ENCODE measurements around the gene AOX1. TPM values are rescaled to one million over a fixed set of nuclear protein-coding genes. Genes with fewer than 3 reads are reported as not detected.

AOX1 gene
- total and polyA plus RNA-seq, 2 of the 8 experiments (the other 6 are each of a cell fraction or from before 2014, with no cell fraction given) = 5.6 to 8.3 TPM

GRCh38 chr2:200713003-200713703, 127.3 kb downstream of the AOX1 start (continued):
- peak; percentile 57 for TF ChIP-seq ASH2L (IDR thresholded peaks at IDR 0.05; ENCODE audit: low read length)
- TF ChIP-seq, protein P1, sequence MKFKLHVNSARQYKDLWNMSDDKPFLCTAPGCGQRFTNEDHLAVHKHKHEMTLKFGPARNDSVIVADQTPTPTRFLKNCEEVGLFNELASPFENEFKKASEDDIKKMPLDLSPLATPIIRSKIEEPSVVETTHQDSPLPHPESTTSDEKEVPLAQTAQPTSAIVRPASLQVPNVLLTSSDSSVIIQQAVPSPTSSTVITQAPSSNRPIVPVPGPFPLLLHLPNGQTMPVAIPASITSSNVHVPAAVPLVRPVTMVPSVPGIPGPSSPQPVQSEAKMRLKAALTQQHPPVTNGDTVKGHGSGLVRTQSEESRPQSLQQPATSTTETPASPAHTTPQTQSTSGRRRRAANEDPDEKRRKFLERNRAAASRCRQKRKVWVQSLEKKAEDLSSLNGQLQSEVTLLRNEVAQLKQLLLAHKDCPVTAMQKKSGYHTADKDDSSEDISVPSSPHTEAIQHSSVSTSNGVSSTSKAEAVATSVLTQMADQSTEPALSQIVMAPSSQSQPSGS (IDR thresholded peaks at IDR 0.05; ENCODE audit: low read length) = no peak
- TF ChIP-seq SUZ12 (IDR thresholded peaks at IDR 0.05; ENCODE audit: low read length) = no peak
- TF ChIP-seq SP4 (IDR thresholded peaks at IDR 0.05; ENCODE audit: low read length) = no peak
- peak; percentile 46; the same call in 1 of the 2 replicates for TF ChIP-seq KDM1A (IDR thresholded peaks at IDR 0.05; ENCODE audit: borderline replicate concordance, low read length)
- TF ChIP-seq SRF (IDR thresholded peaks at IDR 0.05; ENCODE audit: low read depth, low read length) = no peak
- no peak for TF ChIP-seq NRF1 (IDR thresholded peaks at IDR 0.05; ENCODE audit: low read depth, low read length)
- no peak for TF ChIP-seq BCL11A (IDR thresholded peaks at IDR 0.05; ENCODE audit: low read depth in 2 of 2, low read length in 2 of 2)
- no peak for TF ChIP-seq FOSL1 (IDR thresholded peaks at IDR 0.05; ENCODE audit: insufficient read depth, low read depth, low read length)
- TF ChIP-seq GABPA (IDR thresholded peaks at IDR 0.05; ENCODE audit: borderline replicate concordance, insufficient read depth, low read length) = peak; percentile 12; the same call in 1 of the 2 replicates
- TF ChIP-seq CREB1 (IDR thresholded peaks at IDR 0.05) = peak; percentile 86
